Measurements from ENCODE around the gene FAM111A.
A peak's percentile ranks its signal among the peaks of the same experiment; 100 is the strongest.

FAM111A gene

DNA sequence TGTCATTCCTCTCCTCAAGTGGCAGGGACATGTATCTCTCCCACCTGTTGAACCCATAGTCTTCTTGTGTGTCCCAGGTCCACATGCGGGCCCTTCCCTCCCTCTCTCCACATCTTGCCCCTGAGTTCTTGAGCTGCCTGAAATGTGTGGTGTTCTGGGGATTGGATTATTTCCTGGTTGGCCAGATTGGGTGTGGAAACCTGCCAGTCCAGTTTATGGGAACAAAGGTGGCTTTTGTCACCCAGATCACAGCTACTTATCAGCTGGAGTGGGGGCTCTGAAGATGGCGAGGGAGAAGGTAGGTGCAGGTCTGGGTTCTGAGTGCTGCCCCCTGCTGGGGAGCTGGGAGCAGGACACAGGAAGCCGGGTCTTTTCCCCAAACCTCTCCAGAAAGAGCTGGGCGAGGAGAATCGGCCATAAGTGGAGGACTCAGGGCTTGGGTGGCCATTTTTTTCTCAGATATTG, 43.5 kb downstream of the FAM111A start:
- Mint-ChIP-seq H3K27ac (peak overlapping the region; percentile 72 to 94 (median 91)), H3K27me3 (ENCODE audit: low read depth) (no peaks in the 10 kb centered on the region), H3K36me3 (ENCODE audit: low read depth) (peaks cover 65% of the 10 kb centered on the region), H3K9me3 (no peaks in the 10 kb centered on the region), H3K4me3 (no peak overlapping the region), H3K4me1 (peaks cover 56% of the 10 kb centered on the region)
- TF ChIP-seq, protein P1, sequence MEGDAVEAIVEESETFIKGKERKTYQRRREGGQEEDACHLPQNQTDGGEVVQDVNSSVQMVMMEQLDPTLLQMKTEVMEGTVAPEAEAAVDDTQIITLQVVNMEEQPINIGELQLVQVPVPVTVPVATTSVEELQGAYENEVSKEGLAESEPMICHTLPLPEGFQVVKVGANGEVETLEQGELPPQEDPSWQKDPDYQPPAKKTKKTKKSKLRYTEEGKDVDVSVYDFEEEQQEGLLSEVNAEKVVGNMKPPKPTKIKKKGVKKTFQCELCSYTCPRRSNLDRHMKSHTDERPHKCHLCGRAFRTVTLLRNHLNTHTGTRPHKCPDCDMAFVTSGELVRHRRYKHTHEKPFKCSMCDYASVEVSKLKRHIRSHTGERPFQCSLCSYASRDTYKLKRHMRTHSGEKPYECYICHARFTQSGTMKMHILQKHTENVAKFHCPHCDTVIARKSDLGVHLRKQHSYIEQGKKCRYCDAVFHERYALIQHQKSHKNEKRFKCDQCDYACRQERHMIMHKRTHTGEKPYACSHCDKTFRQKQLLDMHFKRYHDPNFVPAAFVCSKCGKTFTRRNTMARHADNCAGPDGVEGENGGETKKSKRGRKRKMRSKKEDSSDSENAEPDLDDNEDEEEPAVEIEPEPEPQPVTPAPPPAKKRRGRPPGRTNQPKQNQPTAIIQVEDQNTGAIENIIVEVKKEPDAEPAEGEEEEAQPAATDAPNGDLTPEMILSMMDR (IDR thresholded peaks at IDR 0.05; ENCODE audit: unreplicated experiment in 3 of 3), result peak; percentile 43 to 51 (median 49)

DNA sequence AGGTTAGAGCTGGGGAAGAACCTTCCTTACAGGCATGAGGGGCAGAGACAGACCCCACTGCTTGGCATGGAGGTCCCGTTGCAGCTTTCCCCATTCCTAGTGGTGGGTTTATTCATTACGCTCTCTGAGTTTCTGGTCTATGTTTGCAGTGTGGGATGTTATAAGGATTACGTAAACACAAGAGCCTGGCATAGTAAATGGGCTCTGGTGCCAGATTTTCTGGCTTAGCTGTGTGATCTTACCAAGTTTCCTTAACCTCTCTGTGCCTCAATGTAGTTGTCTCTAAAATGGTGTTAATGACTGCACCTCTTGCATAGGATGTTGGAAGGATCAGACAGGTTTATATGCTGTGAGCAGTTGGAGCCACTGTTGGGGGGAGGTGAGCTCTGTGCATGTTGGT, 44.4 kb downstream of the FAM111A start:
- TF ChIP-seq, protein P1 (IDR thresholded peaks at IDR 0.05; ENCODE audit: unreplicated experiment in 3 of 3), result no peak
- peaks cover 56% of the 10 kb centered on the region for H3K4me1 Mint-ChIP-seq
- H3K36me3 Mint-ChIP-seq (ENCODE audit: low read depth), result peaks cover 66% of the 10 kb centered on the region
- peak overlapping the region; percentile 37 to 85 (median 59) for H3K27ac Mint-ChIP-seq
- H3K9me3 Mint-ChIP-seq, result no peaks in the 10 kb centered on the region
- no peaks in the 10 kb centered on the region for H3K27me3 Mint-ChIP-seq (ENCODE audit: low read depth)
- H3K4me3 Mint-ChIP-seq, result peak overlapping the region in 2 of 3 experiments; percentile 17 to 18

DNA sequence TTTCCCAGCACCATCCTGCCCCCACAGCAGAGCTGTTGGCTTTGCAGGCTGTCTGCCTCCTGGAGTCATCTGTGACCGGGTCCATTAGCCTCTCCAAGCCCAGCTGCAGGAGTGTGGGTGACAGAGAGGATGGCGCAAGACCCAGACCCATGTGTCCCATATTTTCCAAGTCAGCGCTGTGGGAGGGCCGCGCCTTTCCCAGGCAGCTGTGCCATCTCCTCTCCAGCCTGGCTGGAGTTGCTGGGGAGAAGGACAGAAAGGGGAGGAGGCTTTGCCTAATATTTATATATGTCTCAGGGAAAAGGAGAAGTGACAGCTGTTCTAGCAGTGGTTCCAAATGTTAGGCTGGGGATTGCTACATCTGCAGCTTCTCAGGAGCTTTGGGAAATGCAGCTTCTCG, 44.9 kb downstream of the FAM111A start:
- H3K27ac Mint-ChIP-seq, result peak overlapping the region; percentile 37 to 85 (median 59)
- H3K4me3 Mint-ChIP-seq, result peak overlapping the region in 2 of 3 experiments; percentile 22 to 32
- peaks cover 56% of the 10 kb centered on the region for H3K4me1 Mint-ChIP-seq
- H3K9me3 Mint-ChIP-seq, result no peaks in the 10 kb centered on the region
- TF ChIP-seq, protein P1 (IDR thresholded peaks at IDR 0.05; ENCODE audit: unreplicated experiment in 3 of 3), result no peak
- H3K27me3 Mint-ChIP-seq (ENCODE audit: low read depth), result no peaks in the 10 kb centered on the region
- H3K36me3 Mint-ChIP-seq (ENCODE audit: low read depth), result peaks cover 68% of the 10 kb centered on the region

DNA sequence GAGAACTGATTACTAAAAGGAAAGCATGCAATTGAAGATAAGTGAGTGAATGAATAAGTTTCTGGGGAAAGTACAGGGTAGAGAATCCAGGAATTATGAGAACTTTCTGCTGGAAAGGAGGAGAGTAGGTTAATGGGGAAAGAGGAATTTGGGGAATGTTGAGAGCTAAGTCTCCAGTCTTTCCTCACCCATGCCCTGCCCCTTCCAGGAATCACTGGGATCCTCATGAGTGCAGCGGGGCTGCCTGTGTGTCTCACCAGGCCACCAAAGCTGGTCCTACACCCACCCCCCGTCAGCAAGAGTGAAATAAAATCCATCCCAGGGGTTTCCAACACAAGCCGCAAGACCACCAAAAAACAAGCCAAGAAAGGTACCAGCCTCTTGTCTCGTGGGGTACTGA, 46.3 kb downstream of the FAM111A start:
- H3K36me3 Mint-ChIP-seq (ENCODE audit: low read depth), result peaks cover 68% of the 10 kb centered on the region
- TF ChIP-seq, protein P1 (IDR thresholded peaks at IDR 0.05; ENCODE audit: unreplicated experiment in 3 of 3), result no peak
- no peak overlapping the region for H3K4me3 Mint-ChIP-seq
- H3K9me3 Mint-ChIP-seq, result no peaks in the 10 kb centered on the region
- H3K4me1 Mint-ChIP-seq, result peaks cover 44% of the 10 kb centered on the region
- H3K27me3 Mint-ChIP-seq (ENCODE audit: low read depth), result no peaks in the 10 kb centered on the region
- H3K27ac Mint-ChIP-seq, result no peak overlapping the region

DNA sequence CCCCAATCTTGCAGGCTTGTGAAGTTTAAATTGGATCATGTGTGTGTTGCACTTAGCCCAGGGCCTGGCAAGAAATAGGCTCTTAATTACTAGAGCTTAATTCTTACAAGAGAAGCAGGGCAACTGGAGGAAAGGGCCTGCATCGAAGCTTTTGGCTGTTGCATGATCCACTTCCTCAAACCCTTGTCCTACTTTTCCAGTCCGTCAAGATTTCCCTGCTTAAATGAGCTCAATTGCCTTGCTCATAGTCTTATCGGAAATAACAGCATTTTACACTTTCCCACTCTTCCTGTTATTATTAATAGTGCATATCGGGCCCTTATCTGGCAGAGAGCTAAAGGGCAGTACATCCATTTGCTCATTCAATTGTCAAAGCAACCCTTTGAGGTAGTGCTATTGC, 47.3 kb downstream of the FAM111A start:
- H3K4me1 Mint-ChIP-seq, result peaks cover 36% of the 10 kb centered on the region
- H3K36me3 Mint-ChIP-seq (ENCODE audit: low read depth), result peaks cover 79% of the 10 kb centered on the region
- TF ChIP-seq, protein P1 (IDR thresholded peaks at IDR 0.05; ENCODE audit: unreplicated experiment in 3 of 3), result no peak
- H3K27ac Mint-ChIP-seq, result no peak overlapping the region
- no peaks in the 10 kb centered on the region for H3K9me3 Mint-ChIP-seq
- H3K4me3 Mint-ChIP-seq, result no peak overlapping the region
- no peaks in the 10 kb centered on the region for H3K27me3 Mint-ChIP-seq (ENCODE audit: low read depth)

DNA sequence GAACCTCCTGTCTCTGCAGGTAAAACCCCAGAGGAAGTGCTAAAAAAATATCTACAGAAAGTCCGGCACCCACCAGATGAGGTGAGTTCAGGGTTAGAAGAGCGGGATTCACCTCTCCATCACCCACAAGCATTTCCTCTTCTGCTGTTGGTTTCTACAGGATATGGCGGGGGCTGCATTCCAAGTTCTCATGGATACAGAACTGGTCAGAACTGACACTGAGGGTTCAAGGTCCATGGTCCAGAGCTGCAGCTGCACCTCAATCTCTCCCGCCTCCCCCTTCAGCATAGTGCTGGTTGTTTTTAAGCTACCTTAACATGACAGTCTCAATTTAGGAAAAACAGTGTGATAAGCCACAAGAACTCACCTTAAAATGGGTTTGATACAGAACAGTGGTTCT, 48.4 kb downstream of the FAM111A start:
- Mint-ChIP-seq H3K4me1 (peaks cover 25% of the 10 kb centered on the region), H3K4me3 (no peak overlapping the region), H3K27me3 (ENCODE audit: low read depth) (no peaks in the 10 kb centered on the region), H3K36me3 (ENCODE audit: low read depth) (peaks cover 90% of the 10 kb centered on the region), H3K9me3 (no peaks in the 10 kb centered on the region), H3K27ac (no peak overlapping the region)
- TF ChIP-seq, protein P1 (IDR thresholded peaks at IDR 0.05; ENCODE audit: unreplicated experiment in 3 of 3), result no peak

Data from nephron (organoid).